HUDEP-2 (cell line): Measurements from ENCODE around the gene PIGL.
"Not testable (repeated sequence)": the region's sequence is repeated elsewhere in the genome, so short reads cannot be mapped to it uniquely, and the experiment has no call there.

ENCODE experiments used
- DNase-seq, 76 experiments: peaks; one replicate each; lab custom pipeline; 2025; ENCODE audit not compliant: unreplicated experiment in 76 of 76; lab: John Stamatoyannopoulos, UW

Gene PIGL

GRCh38 chr17:16272111-16272840 is 55.3 kb downstream of the PIGL start:
- DNase-seq: no peak

GRCh38 chr17:16273499-16273898 is 56.5 kb downstream of the PIGL start:
- no peak for DNase-seq

GRCh38 chr17:16273929-16274339 is 56.9 kb downstream of the PIGL start:
- DNase-seq: no peak

GRCh38 chr17:16275024-16275423 is 58.0 kb downstream of the PIGL start:
- DNase-seq: no peak

GRCh38 chr17:16277163-16277562 is 60.2 kb downstream of the PIGL start:
- no peak for DNase-seq

GRCh38 chr17:16281351-16281750 is 64.3 kb downstream of the PIGL start:
- DNase-seq: no peak

- DNase-seq: no peak
Measured at GRCh38 chr17:16282522-16282921, 65.5 kb downstream of the PIGL start.

GRCh38 chr17:16283705-16284104 is 66.7 kb downstream of the PIGL start:
- DNase-seq: no peak

GRCh38 chr17:16285646-16286008 is 68.6 kb downstream of the PIGL start:
- DNase-seq: no peak

GRCh38 chr17:16286009-16286946 is 69.3 kb downstream of the PIGL start:
- peak in 75 of 76 experiments; percentile 32 to 97 (median 88) for DNase-seq

- peak in 1 of 76 experiments; percentile 46 for DNase-seq
Measured at GRCh38 chr17:16286947-16287562, 70.0 kb downstream of the PIGL start.

- DNase-seq: peak in 26 of 76 experiments; percentile 3 to 58 (median 26)
Measured at GRCh38 chr17:16287563-16288027, 70.6 kb downstream of the PIGL start.

- no peak for DNase-seq
Measured at GRCh38 chr17:16288860-16289571, 72.0 kb downstream of the PIGL start.

- DNase-seq: no peak
Measured at GRCh38 chr17:16293931-16294330, 76.9 kb downstream of the PIGL start.

GRCh38 chr17:16294560-16294959 is 77.5 kb downstream of the PIGL start:
- DNase-seq: no peak

GRCh38 chr17:16296072-16296471 is 79.1 kb downstream of the PIGL start:
- DNase-seq: not testable (repeated sequence)

- no peak for DNase-seq
Measured at GRCh38 chr17:16297367-16298139, 80.5 kb downstream of the PIGL start.

- no peak for DNase-seq
Measured at GRCh38 chr17:16298140-16298662, 81.2 kb downstream of the PIGL start.

GRCh38 chr17:16300554-16300953 is 83.5 kb downstream of the PIGL start:
- no peak for DNase-seq
